ENCODE data around the gene MAGEF1.

GRCh38 chr3:184734903-184735701, 23.2 kb upstream of the MAGEF1 start:
- no peak for TF ChIP-seq CTCF (IDR thresholded peaks at IDR 0.05; ENCODE audit: insufficient read depth, low read length, poor library complexity, severe bottlenecking)
- no peak for TF ChIP-seq EZH2phosphoT487 (conservative IDR thresholded peaks at IDR 0.05; ENCODE audit: low read length)
